Large intestine (tissue), 3 donors: Measurements from ENCODE around the gene RFX8. TPM values are rescaled to one million over a fixed set of nuclear protein-coding genes. Genes with fewer than 3 reads are reported as not detected.
A peak's percentile ranks its signal among the peaks of the same experiment; 100 is the strongest.
"Not testable (repeated sequence)": the region's sequence is repeated elsewhere in the genome, so short reads cannot be mapped to it uniquely, and the experiment has no call there.

Source experiments
- DNase-seq, 2 donors: peaks; one replicate each; pipeline versions ENCODE4 v3.0.0 to v3.0.0-alpha.2; 2013
- H3K27ac ChIP-seq: one replicate; pipeline ENCODE4 v1.5.1; 2013; ENCODE audit warnings: low read length
- H3K27me3 ChIP-seq: 2 replicates; pipeline ENCODE4 v1.6.1; 2013; ENCODE audit warnings: low read length; ENCODE audit not compliant: control insufficient read depth, insufficient read depth
- H3K36me3 ChIP-seq: 2 replicates; pipeline ENCODE4 v1.6.1; 2013; ENCODE audit warnings: low read length; ENCODE audit not compliant: control insufficient read depth, insufficient read depth
- H3K4me1 ChIP-seq: one replicate; pipeline ENCODE4 v1.6.1; 2013; ENCODE audit warnings: low read length; ENCODE audit not compliant: control insufficient read depth, insufficient read depth
- H3K4me3 ChIP-seq: one replicate; pipeline ENCODE4 v1.5.1; 2013; ENCODE audit warnings: low read length
- H3K9me3 ChIP-seq: one replicate; pipeline ENCODE4 v1.6.1; 2013; ENCODE audit warnings: mild to moderate bottlenecking, low read depth, low read length, moderate library complexity; ENCODE audit not compliant: control insufficient read depth
- WGBS: methylation state at CpG from one replicate; pipeline ENCODE4 v1.1.5; 2013; ENCODE audit warnings: low lambda C conversion rate; ENCODE audit not compliant: insufficient coverage; 5-methylcytosine and 5-hydroxymethylcytosine counted together
- polyA plus RNA-seq: library from polyadenylated mRNA; unstranded; fragments of 120-200 nt; gene quantifications from one replicate; pipeline ENCODE4 v1.2.1, GENCODE V29; 2013

RFX8 gene
- polyA plus RNA-seq, 1 donor = 0.39 TPM

- no peaks in the 10 kb centered on the region for H3K4me1 ChIP-seq
- no CpG with 5 or more reads among the region's 1 CpG for WGBS
- no peaks in the 10 kb centered on the region for H3K27me3 ChIP-seq
- H3K4me3 ChIP-seq = no peak overlapping the region
- no peaks in the 10 kb centered on the region for H3K9me3 ChIP-seq
- no peak overlapping the region for H3K27ac ChIP-seq
- DNase-seq = no peak
- no peaks in the 10 kb centered on the region for H3K36me3 ChIP-seq
Measured at GRCh38 chr2:101442042-101442666, 32.8 kb downstream of the RFX8 start.

GRCh38 chr2:101440127-101440738 lies 34.7 kb downstream of the RFX8 start:
- no peaks in the 10 kb centered on the region for H3K27me3 ChIP-seq
- DNase-seq = peak in 1 of 2 donors; percentile 9
- no peak overlapping the region for H3K4me3 ChIP-seq
- H3K9me3 ChIP-seq = no peaks in the 10 kb centered on the region
- H3K4me1 ChIP-seq = no peaks in the 10 kb centered on the region
- no peak overlapping the region for H3K27ac ChIP-seq
- WGBS = no CpG with 5 or more reads among the region's 8 CpGs
- H3K36me3 ChIP-seq = no peaks in the 10 kb centered on the region

GRCh38 chr2:101439716-101440115 lies 35.2 kb downstream of the RFX8 start:
- peaks cover 2% of the 10 kb centered on the region for H3K27me3 ChIP-seq
- no peak overlapping the region for H3K4me3 ChIP-seq
- no peaks in the 10 kb centered on the region for H3K36me3 ChIP-seq
- H3K27ac ChIP-seq = no peak overlapping the region
- 50% methylated on average over 1 of the region's 10 CpGs for WGBS
- DNase-seq = no peak
- no peaks in the 10 kb centered on the region for H3K9me3 ChIP-seq
- H3K4me1 ChIP-seq = no peaks in the 10 kb centered on the region

GRCh38 chr2:101438555-101438954 lies 36.4 kb downstream of the RFX8 start:
- H3K36me3 ChIP-seq, H3K4me1 ChIP-seq, H3K27ac ChIP-seq, H3K9me3 ChIP-seq, DNase-seq, H3K27me3 ChIP-seq, H3K4me3 ChIP-seq: not testable (repeated sequence)
- no CpG with 5 or more reads among the region's 4 CpGs for WGBS

GRCh38 chr2:101435001-101435862 lies 39.7 kb downstream of the RFX8 start:
- H3K27ac ChIP-seq = no peak overlapping the region

GRCh38 chr2:101433465-101433864 lies 41.4 kb downstream of the RFX8 start:
- Histone ChIP-seq H3K27ac (no peak overlapping the region), H3K27me3 (peaks cover 2% of the 10 kb centered on the region), H3K36me3 (no peaks in the 10 kb centered on the region), H3K9me3 (no peaks in the 10 kb centered on the region), H3K4me1 (no peaks in the 10 kb centered on the region), H3K4me3 (no peak overlapping the region)
- no peak for DNase-seq
- no CpG with 5 or more reads among the region's 3 CpGs for WGBS

More at GRCh38 chr2:101435001-101435862, 39.7 kb downstream of the RFX8 start:
- no peaks in the 10 kb centered on the region for H3K36me3 ChIP-seq
- WGBS = 88% methylated on average over 2 of the region's 24 CpGs
- no peaks in the 10 kb centered on the region for H3K9me3 ChIP-seq
- peaks cover 2% of the 10 kb centered on the region for H3K27me3 ChIP-seq
- no peaks in the 10 kb centered on the region for H3K4me1 ChIP-seq
- peak in 1 of 2 donors; percentile 29 for DNase-seq
- H3K4me3 ChIP-seq = no peak overlapping the region

GRCh38 chr2:101432411-101433181 lies 42.3 kb downstream of the RFX8 start:
- Histone ChIP-seq H3K9me3 (no peaks in the 10 kb centered on the region), H3K36me3 (no peaks in the 10 kb centered on the region), H3K4me3 (no peak overlapping the region), H3K27ac (no peak overlapping the region), H3K27me3 (peaks cover 2% of the 10 kb centered on the region), H3K4me1 (no peaks in the 10 kb centered on the region)
- WGBS = no CpG with 5 or more reads among the region's 20 CpGs
- DNase-seq = no peak

GRCh38 chr2:101431486-101431885 lies 43.4 kb downstream of the RFX8 start:
- WGBS = no CpG with 5 or more reads among the region's 4 CpGs
- no peak overlapping the region for H3K4me3 ChIP-seq
- H3K4me1 ChIP-seq = no peaks in the 10 kb centered on the region
- H3K9me3 ChIP-seq = no peaks in the 10 kb centered on the region
- H3K36me3 ChIP-seq = no peaks in the 10 kb centered on the region
- DNase-seq = no peak
- H3K27ac ChIP-seq = no peak overlapping the region
- H3K27me3 ChIP-seq = peaks cover 2% of the 10 kb centered on the region

GRCh38 chr2:101430156-101430555 lies 44.8 kb downstream of the RFX8 start:
- peaks cover 2% of the 10 kb centered on the region for H3K27me3 ChIP-seq
- H3K27ac ChIP-seq = no peak overlapping the region
- no peak overlapping the region for H3K4me3 ChIP-seq
- no peak for DNase-seq
- H3K4me1 ChIP-seq = no peaks in the 10 kb centered on the region
- H3K9me3 ChIP-seq = no peaks in the 10 kb centered on the region
- H3K36me3 ChIP-seq = no peaks in the 10 kb centered on the region
- no CpG with 5 or more reads among the region's 2 CpGs for WGBS

GRCh38 chr2:101429453-101429852 lies 45.5 kb downstream of the RFX8 start:
- Histone ChIP-seq H3K36me3 (no peaks in the 10 kb centered on the region), H3K4me3 (no peak overlapping the region), H3K9me3 (no peaks in the 10 kb centered on the region), H3K27me3 (no peaks in the 10 kb centered on the region), H3K27ac (no peak overlapping the region), H3K4me1 (no peaks in the 10 kb centered on the region)
- no CpG with 5 or more reads among the region's 6 CpGs for WGBS
- DNase-seq = no peak
